ENCODE data around the gene BRD3OS. TPM values are rescaled to one million over a fixed set of nuclear protein-coding genes. Genes with fewer than 3 reads are reported as not detected.
"Not testable (repeated sequence)": the region's sequence is repeated elsewhere in the genome, so short reads cannot be mapped to it uniquely, and the experiment has no call there.

Gene BRD3OS
- total and polyA plus RNA-seq, 8 donors, result 15.5 to 23.1 (median 18.3) TPM

GRCh38 chr9:134073500-134073899 is 48.2 kb downstream of the BRD3OS start:
- DNase-seq, result no peak
- H3K27me3 ChIP-seq, result peaks cover 0 to 25% of the 10 kb centered on the region in 2 donors
- peaks cover 0 to 14% of the 10 kb centered on the region in 2 donors for H3K9me3 ChIP-seq
- H3K4me3 ChIP-seq, result no peak overlapping the region
- ATAC-seq, result no peak
- H3K4me1 ChIP-seq, result peaks cover 0 to 4% of the 10 kb centered on the region in 2 donors
- TF ChIP-seq CTCF (IDR thresholded peaks at IDR 0.05), result no peak
- intact Hi-C loops (cut with DNase I), result no loop called here
- H3K36me3 ChIP-seq, result no peaks in the 10 kb centered on the region
- H3K27ac ChIP-seq, result no peak overlapping the region

- DNase-seq, result peak in 1 of 4 donors; percentile 70
- H3K27me3 ChIP-seq; H3K36me3 ChIP-seq; H3K4me3 ChIP-seq; intact Hi-C loops (cut with DNase I); H3K27ac ChIP-seq; H3K4me1 ChIP-seq; ATAC-seq: not testable (repeated sequence)
- H3K9me3 ChIP-seq, result peaks cover 0 to 30% of the 10 kb centered on the region in 2 donors
These were observed 50.4 kb downstream of the BRD3OS start for GRCh38 chr9:134075689-134076088.

- Histone ChIP-seq H3K36me3 (no peaks in the 10 kb centered on the region), H3K27ac (no peak overlapping the region), H3K9me3 (peaks cover 0 to 30% of the 10 kb centered on the region in 2 donors), H3K27me3 (no peaks in the 10 kb centered on the region), H3K4me1 (no peaks in the 10 kb centered on the region), H3K4me3 (no peak overlapping the region)
- DNase-seq (no peak), ATAC-seq (no peak)
- no peak for TF ChIP-seq CTCF (IDR thresholded peaks at IDR 0.05)
- intact Hi-C loops (cut with DNase I), result no loop called here
These were observed 51.4 kb downstream of the BRD3OS start for GRCh38 chr9:134076644-134077043.

Other genes starting within 250 kb of the BRD3OS start
- gene VAV2, start 33.2 kb upstream of the BRD3OS start, total RNA-seq, result 10 to 100 TPM; 25.3 to 26.2 TPM
- gene VAV2, start 33.2 kb upstream of the BRD3OS start, polyA plus RNA-seq (ENCODE audit: insufficient read length in 6 of 6), result 10 to 100 TPM; 33.9 to 44.1 (median 36.9) TPM
- 10 to 100 TPM; 27.0 to 37.3 TPM for gene BRD3, start 42.5 kb downstream of the BRD3OS start, total RNA-seq
- gene BRD3, start 42.5 kb downstream of the BRD3OS start, polyA plus RNA-seq (ENCODE audit: insufficient read length in 6 of 6), result 10 to 100 TPM; 33.2 to 45.8 (median 40.2) TPM
- gene WDR5, start 110.6 kb downstream of the BRD3OS start, total RNA-seq, result 10 to 100 TPM; 23.7 to 32.2 TPM
- gene WDR5, start 110.6 kb downstream of the BRD3OS start, polyA plus RNA-seq (ENCODE audit: insufficient read length in 6 of 6), result 10 to 100 TPM; 28.9 to 36.3 (median 32.0) TPM
- 100 to 1,000 TPM; 105 to 106 TPM for gene RNU6ATAC, start 139.1 kb downstream of the BRD3OS start, total RNA-seq
- gene RNU6ATAC, start 139.1 kb downstream of the BRD3OS start, polyA plus RNA-seq (ENCODE audit: insufficient read length in 6 of 6), result 1 to 10 TPM in 1 of 6 donors, not detected in 5; 1.7 TPM